ENCODE data around the gene ALG12. TPM values are rescaled to one million over a fixed set of nuclear protein-coding genes. Genes with fewer than 3 reads are reported as not detected.

The ALG12 gene
- total RNA-seq, result 14.3 TPM
- long read RNA-seq, full-length matches to known transcripts, result 20 of 34 reads
- long read RNA-seq, partial matches to known transcripts, result 12 of 34 reads
- long read RNA-seq, other reads (novel, unspliced or antisense), result 2 of 34 reads

DNA sequence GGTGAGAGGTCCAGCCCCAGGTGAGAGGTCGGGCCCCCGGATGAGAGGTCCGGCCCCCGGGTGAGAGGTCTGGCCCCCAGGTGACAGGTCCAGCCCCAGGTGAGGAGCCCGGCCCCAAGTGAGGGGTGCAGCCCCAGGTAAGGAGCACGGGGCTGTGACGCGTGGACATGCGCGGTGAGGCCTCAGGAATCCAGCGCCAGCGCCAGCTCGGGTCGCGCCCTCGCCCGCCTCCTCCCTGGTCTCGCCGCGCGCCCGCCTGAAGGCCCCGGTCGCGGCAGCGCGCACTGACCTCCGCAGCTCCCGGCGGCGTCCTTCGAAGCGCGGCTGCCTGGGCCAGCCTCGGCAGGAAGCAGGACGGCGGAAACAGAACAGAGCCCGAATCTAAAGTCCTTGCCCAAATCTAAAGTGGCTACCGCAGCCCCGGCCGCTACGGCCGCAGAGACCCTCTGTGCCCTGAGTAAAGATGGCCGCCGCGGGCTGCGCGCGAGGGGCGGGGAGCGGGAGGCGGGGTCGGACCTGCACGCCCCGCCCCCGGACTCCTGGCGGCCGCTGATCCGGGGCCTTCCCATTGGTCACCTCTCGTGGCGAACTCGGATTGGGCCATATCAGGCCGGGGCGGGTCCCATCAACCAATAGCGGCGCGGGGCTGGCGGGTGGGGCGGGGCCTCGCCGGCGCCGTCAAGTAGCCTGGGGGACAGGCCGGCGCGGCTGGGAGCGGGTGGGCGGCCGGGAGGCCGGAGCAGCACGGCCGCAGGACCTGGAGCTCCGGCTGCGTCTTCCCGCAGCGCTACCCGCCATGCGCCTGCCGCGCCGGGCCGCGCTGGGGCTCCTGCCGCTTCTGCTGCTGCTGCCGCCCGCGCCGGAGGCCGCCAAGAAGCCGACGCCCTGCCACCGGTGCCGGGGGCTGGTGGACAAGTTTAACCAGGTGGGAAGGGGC lies at the start of gene ALG12, which contains the start of gene CRELD2:
TSS of gene ALG12 (minus strand) at position 465 of the 937 bp plus-strand sequence. CDS start 4,673 bp downstream, outside the sequence.
TSS of gene CRELD2 (plus strand) at position 661 of the 937 bp plus-strand sequence. CDS start at position 797, 136 bp downstream.
- intact Hi-C loops (cut with DNase I), result loop anchor here (2.0 to 5.0 kb wide), 2 partner anchors 65 to 151 kb away; partner anchors contain the start of gene ZBED4
- DNase-seq (ENCODE audit: low spot score), result peak; percentile 99

- intact Hi-C loops (cut with DNase I), result loop anchor here (10.0 kb wide), 1 partner anchor 237 kb away; the partner anchor contains the start of gene SELENOO
- peak; percentile 81 for DNase-seq (ENCODE audit: low spot score)
Observed at GRCh38 chr22:49967706-49968208, 49.5 kb upstream of the ALG12 start.

DNA sequence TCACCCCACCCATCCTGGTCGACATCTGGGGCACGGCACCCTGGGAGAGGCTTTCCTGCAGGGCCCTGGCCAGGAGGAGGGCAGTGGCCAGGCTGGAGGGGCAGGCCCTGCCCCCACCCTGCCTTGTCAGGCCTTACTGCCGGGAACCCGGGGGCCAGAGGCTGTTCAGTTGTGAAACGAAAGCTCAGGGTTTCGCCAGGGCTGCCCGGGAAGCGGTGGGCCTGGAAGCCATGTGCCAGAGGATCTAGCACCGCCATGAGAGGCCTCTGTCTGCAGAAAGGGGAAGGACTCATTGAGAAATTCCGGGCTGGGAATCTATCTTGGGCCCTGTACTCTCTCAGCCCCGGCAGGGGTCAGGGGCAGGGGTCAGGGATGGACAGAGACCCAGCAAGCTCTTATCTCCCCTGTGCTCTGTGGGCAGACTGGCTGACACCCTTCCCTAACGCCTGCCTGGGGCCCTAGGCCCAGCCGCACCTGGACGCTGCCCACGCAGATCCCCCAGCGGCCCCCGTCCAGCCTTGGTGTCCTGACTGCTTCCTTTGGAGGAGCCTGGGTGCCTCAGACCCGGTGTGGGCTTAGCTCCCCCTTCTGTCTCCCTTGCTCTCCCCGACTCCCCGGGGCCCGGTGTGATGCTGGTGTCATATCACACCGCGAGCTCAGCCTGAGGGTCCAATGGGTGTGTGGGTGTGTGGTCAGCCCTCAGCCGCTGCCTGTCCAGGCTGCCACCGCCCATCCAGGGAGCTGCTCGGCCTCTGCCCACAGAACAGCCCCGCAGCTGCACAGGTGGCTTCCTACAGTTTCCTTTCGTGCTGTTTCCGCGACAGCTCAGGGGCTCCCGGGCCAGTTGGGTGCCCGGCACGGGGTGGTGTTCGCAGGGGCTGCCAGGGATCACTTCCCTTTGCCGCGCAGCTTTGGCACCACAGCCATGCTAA lies 48.8 kb upstream of the ALG12 start:
- peak; percentile 87 for DNase-seq (ENCODE audit: low spot score)
- intact Hi-C loops (cut with DNase I), result loop anchor here (10.0 kb wide), 1 partner anchor 238 kb away; the partner anchor contains the start of gene SELENOO

DNA sequence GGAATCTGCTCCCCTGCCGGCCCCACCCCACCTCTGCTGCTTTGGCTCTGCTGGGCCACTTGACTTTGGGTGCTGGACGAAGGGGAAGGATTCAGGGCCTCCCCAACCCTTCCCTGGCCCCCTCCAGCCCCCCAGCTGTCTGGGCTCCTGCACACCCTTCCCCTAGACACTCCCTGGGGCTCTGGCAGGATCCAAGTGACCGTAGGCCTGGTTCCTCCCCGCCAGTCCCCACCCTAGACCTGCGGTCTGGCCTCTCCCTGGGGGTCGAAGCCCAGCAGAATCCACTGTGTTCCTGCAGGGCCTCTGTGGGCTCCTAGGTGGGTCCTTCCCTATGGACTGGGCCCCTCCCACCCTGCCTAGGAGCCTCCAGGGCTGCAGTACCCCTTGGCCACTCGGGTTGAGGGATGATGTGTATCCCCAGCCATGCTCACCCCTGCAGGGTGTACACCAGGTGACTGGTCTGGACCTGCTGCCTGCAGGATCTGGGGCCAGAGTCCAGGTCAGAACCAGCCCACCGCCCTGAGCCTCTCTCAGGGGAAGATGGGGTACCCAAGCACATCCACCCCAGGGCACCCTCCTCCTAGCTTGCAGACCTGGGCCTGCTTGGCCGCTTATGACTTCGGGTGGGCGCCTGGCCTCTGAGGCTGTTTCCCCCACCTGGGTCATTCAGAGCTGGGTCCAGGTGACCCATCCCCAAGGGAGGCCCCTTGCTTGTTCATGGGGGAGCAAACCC lies 48.0 kb upstream of the ALG12 start:
- intact Hi-C loops (cut with DNase I), result loop anchor here (10.0 kb wide), 1 partner anchor 239 kb away; the partner anchor contains the start of gene SELENOO
- peak; percentile 77 for DNase-seq (ENCODE audit: low spot score)

DNA sequence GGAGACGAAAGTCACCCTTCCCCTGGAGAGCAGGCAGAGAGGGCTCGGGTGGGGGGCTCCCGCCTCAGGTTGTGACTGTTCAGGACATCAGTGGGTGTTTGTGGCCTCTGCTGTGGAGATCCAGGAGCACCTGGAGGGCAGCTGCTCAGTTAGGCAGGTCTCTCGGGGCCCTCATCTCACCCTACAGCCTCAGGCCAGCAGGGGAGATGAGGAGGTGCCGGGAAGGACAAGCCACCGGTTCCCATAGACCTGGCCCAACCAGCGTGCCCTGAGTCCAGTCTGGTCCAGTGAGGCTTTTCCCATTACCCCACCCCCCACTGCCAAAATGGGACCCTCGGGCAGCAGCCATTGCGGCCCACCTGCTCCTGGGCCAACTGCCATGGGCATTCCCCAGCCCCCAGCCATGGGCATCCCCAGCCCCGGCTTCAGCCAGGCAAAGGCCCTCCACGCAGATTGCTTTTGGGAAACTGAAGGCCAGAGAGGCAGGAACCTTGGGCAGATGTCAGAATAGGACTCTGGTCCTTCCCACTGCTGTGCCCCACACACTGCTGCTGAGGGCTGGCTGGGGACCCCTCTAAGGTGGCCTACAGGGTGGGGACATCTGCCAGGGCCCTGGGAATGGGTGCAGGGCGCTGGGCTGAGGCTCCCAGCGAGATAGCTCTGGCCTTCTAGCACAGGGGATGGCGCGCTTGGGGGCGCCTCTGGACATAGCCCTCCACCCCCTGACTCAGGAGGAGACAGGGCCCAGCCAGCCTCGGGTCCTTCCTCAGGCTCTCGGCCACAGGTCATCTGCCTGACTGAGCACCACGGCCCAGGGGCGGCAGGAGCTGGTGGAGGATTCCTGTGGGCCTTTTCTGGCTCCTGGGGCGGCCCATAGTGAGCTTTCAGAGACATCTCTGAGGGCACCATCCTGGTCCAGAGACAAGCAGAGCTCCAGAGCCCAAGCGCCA lies 47.1 kb upstream of the ALG12 start:
- intact Hi-C loops (cut with DNase I), result loop anchor here (10.0 kb wide), 1 partner anchor 239 kb away; the partner anchor contains the start of gene SELENOO
- DNase-seq (ENCODE audit: low spot score), result peak; percentile 66

DNA sequence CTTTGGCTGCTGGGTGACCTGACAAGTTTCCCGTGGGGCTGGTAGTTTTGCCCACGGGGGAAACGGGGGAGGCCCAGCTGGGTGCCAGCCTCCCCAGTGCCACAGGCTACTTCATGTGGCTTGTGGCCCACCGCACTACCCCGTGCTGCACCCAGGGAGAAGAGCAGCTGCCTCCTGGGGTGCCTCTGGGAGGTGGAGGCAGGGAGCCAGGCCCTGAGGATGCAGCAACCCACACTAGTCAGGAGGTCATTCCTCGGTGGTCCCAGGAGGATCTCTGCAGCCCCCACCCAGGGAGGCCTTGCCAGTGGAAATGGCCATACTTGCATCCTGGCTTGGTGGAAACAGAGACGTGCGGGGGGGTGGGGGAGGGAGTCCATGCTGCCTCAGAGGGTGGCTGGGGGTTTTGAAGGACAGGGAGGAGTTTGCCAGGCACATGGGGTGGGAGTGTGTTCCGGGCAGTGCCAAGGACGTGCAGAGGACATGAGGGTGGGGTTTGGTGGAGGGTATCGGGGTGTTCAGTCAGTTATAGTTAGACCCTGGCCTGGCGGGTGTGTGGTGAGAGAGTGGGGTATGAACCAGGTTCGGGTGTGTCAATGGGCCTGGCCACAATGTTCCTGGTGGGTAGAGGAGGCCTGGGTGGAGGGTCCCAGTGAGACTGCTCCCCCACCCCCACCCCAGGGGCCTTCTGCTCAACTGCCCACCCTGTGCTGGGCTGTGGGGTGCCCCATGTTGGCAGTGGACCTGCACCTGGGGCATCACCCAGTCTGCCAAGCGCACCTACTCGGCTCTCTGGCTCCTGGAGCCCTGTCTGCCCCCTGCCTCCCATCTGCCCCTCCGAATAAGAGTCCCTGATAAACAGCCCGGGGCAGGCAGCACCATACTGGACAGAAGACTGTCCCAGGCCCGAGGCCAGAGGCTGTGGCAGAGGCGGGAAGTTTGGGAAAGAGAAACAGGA lies 46.2 kb upstream of the ALG12 start:
- intact Hi-C loops (cut with DNase I), result loop anchor here (10.0 kb wide), 1 partner anchor 240 kb away; the partner anchor contains the start of gene SELENOO

GRCh38 chr22:49963647-49964026 lies 45.4 kb upstream of the ALG12 start:
- intact Hi-C loops (cut with DNase I), result loop anchor here (10.0 kb wide), 1 partner anchor 241 kb away; the partner anchor contains the start of gene SELENOO
- peak; percentile 22 for DNase-seq (ENCODE audit: low spot score)

More for the DNA sequence above, 46.2 kb upstream of the ALG12 start:
- peak; percentile 72 for DNase-seq (ENCODE audit: low spot score)

GRCh38 chr22:49962751-49963646 lies 44.8 kb upstream of the ALG12 start:
- peak; percentile 76 for DNase-seq (ENCODE audit: low spot score)
- intact Hi-C loops (cut with DNase I), result loop anchor here (10.0 kb wide), 1 partner anchor 242 kb away; the partner anchor contains the start of gene SELENOO

- intact Hi-C loops (cut with DNase I), result loop anchor here (10.0 kb wide), 1 partner anchor 243 kb away; the partner anchor contains the start of gene SELENOO
- DNase-seq (ENCODE audit: low spot score), result peak; percentile 95
Observed at GRCh38 chr22:49962012-49962750, 43.9 kb upstream of the ALG12 start.

- intact Hi-C loops (cut with DNase I), result loop anchor here (2.0 to 10.0 kb wide), 2 partner anchors 25 to 243 kb away; partner anchors contain the start of gene SELENOO
Observed at GRCh38 chr22:49961601-49962011, 43.4 kb upstream of the ALG12 start.

DNA sequence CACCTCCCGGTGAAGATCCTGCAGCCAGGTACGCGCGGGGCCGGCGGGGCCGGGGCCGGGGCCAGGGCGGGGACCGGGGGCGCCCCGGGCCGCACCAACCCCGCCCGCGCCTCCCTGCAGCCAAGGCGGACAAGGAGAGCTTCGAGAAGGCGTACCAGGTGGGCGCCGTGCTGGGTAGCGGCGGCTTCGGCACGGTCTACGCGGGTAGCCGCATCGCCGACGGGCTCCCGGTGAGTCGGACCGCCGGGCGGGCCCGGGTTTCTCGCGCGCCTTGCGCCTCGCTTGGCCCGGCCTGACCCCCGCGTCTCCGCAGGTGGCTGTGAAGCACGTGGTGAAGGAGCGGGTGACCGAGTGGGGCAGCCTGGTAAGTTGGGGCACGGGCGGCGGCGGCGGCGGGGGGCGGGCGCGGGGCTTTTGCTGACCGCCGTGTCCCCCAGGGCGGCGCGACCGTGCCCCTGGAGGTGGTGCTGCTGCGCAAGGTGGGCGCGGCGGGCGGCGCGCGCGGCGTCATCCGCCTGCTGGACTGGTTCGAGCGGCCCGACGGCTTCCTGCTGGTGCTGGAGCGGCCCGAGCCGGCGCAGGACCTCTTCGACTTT lies 42.9 kb upstream of the ALG12 start:
- intact Hi-C loops (cut with DNase I), result loop anchor here (2.0 to 10.0 kb wide), 2 partner anchors 24 to 244 kb away; partner anchors contain the start of gene SELENOO
- peak; percentile 77 for DNase-seq (ENCODE audit: low spot score)

More at GRCh38 chr22:49961601-49962011, 43.4 kb upstream of the ALG12 start:
- DNase-seq (ENCODE audit: low spot score), result peak; percentile 80

GRCh38 chr22:49960159-49961004 lies 42.1 kb upstream of the ALG12 start, which contains the start of gene PIM3:
Gene PIM3 (plus strand): TSS chr22:49960772. CDS start chr22:49960948, 176 bp downstream.
- DNase-seq (ENCODE audit: low spot score), result peak; percentile 97
- intact Hi-C loops (cut with DNase I), result loop anchor here (2.0 to 10.0 kb wide), 2 partner anchors 24 to 244 kb away; partner anchors contain the start of gene SELENOO

All from cardiac septum (tissue), 1 donor.